PC-3 (cell line): ENCODE results near the gene REXO1.

Experiments used
- EZH2phosphoT487 ChIP-seq: fragments of 300-600 bp; sonication (generic); IDR thresholded peaks from 2 replicates; pipeline ENCODE4 v1.6.1; 2018; ENCODE audit warnings: mild to moderate bottlenecking, antibody characterized with exemption, low read length, borderline replicate concordance
- TF ChIP-seq, protein P1 (sequence below): fragments of 300-600 bp; sonication (generic); conservative IDR thresholded peaks from 2 replicates; pipeline ENCODE4 v1.5.1; 2017; ENCODE audit warnings: antibody characterized with exemption, low read depth, mild to moderate bottlenecking, low read length

- TF ChIP-seq, protein P1, sequence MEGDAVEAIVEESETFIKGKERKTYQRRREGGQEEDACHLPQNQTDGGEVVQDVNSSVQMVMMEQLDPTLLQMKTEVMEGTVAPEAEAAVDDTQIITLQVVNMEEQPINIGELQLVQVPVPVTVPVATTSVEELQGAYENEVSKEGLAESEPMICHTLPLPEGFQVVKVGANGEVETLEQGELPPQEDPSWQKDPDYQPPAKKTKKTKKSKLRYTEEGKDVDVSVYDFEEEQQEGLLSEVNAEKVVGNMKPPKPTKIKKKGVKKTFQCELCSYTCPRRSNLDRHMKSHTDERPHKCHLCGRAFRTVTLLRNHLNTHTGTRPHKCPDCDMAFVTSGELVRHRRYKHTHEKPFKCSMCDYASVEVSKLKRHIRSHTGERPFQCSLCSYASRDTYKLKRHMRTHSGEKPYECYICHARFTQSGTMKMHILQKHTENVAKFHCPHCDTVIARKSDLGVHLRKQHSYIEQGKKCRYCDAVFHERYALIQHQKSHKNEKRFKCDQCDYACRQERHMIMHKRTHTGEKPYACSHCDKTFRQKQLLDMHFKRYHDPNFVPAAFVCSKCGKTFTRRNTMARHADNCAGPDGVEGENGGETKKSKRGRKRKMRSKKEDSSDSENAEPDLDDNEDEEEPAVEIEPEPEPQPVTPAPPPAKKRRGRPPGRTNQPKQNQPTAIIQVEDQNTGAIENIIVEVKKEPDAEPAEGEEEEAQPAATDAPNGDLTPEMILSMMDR, result no peak
- no peak for TF ChIP-seq EZH2phosphoT487
Observed at GRCh38 chr19:1805401-1806183, 42.7 kb downstream of the REXO1 start.
